Activated B cell treated with CpG ODN at 0.5 μM for 24 hours (primary cell): Measurements from ENCODE around the gene MYLIP. TPM values are rescaled to one million over a fixed set of nuclear protein-coding genes. Genes with fewer than 3 reads are reported as not detected.

ENCODE experiments used
- ATAC-seq: fragments of 200-7000 bp; cut with Tn5 transposase; one replicate; pipeline ENCODE4 v1.10.0; 2021; ENCODE audit warnings: low read depth, mild to moderate bottlenecking, moderate library complexity
- CTCF ChIA-PET: fragments of 350-600 bp; sonication (Branson Sonifier 250); formaldehyde crosslinking; loops from one replicate; lab custom pipeline; 2021; ENCODE audit warnings: antibody characterized with exemption; lab: Charles Lee
- POLR2A ChIA-PET: fragments of 350-600 bp; sonication (Branson Sonifier 250); formaldehyde crosslinking; loops from one replicate; lab custom pipeline; 2021; ENCODE audit warnings: antibody characterized with exemption; lab: Charles Lee
- DNase-seq: peaks from one replicate; pipeline ENCODE4 v3.0.0; 2022
- H3K27ac Mint-ChIP-seq: one replicate; pipeline ENCODE4 v1.8.0; 2020; ENCODE audit warnings: mixed read lengths
- H3K27me3 Mint-ChIP-seq: one replicate; pipeline ENCODE4 v1.8.0; 2021; ENCODE audit warnings: mixed read lengths
- H3K36me3 Mint-ChIP-seq: one replicate; pipeline ENCODE4 v1.8.0; 2021; ENCODE audit warnings: low read depth, mixed read lengths
- H3K4me1 Mint-ChIP-seq: one replicate; pipeline ENCODE4 v1.8.0; 2021; ENCODE audit warnings: mixed read lengths
- H3K4me3 Mint-ChIP-seq: one replicate; pipeline ENCODE4 v1.8.0; 2020; ENCODE audit warnings: mild to moderate bottlenecking, mixed read lengths
- H3K9me3 Mint-ChIP-seq: one replicate; pipeline ENCODE4 v1.8.0; 2020; ENCODE audit warnings: mixed read lengths
- intact Hi-C: fragments of 100-400 bp; cut with micrococcal nuclease; formaldehyde crosslinking; loops from one replicate; pipeline ENCODE4 v1.15.1; 2024
- total RNA-seq: library from RNA; stranded (reverse); gene quantifications from 2 replicates; pipeline ENCODE4 v1.2.3, GENCODE V29; 2022
- TF ChIP-seq, protein P1 (sequence below): fragments of 200-600 bp; IDR thresholded peaks from one replicate; pipeline ENCODE4 v1.8.0; 2022; ENCODE audit warnings: antibody characterized with exemption, mild to moderate bottlenecking

MYLIP gene
- total RNA-seq, 1 donor from 2014 or later: 10.3 TPM

GRCh38 chr6:16196260-16196983 is 67.5 kb downstream of the MYLIP start:
- TF ChIP-seq, protein P1, sequence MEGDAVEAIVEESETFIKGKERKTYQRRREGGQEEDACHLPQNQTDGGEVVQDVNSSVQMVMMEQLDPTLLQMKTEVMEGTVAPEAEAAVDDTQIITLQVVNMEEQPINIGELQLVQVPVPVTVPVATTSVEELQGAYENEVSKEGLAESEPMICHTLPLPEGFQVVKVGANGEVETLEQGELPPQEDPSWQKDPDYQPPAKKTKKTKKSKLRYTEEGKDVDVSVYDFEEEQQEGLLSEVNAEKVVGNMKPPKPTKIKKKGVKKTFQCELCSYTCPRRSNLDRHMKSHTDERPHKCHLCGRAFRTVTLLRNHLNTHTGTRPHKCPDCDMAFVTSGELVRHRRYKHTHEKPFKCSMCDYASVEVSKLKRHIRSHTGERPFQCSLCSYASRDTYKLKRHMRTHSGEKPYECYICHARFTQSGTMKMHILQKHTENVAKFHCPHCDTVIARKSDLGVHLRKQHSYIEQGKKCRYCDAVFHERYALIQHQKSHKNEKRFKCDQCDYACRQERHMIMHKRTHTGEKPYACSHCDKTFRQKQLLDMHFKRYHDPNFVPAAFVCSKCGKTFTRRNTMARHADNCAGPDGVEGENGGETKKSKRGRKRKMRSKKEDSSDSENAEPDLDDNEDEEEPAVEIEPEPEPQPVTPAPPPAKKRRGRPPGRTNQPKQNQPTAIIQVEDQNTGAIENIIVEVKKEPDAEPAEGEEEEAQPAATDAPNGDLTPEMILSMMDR: no peak
- peaks cover 19% of the 10 kb centered on the region for H3K27me3 Mint-ChIP-seq
- POLR2A ChIA-PET: no interaction called here
- H3K4me3 Mint-ChIP-seq: no peak overlapping the region
- peaks cover 3% of the 10 kb centered on the region for H3K4me1 Mint-ChIP-seq
- no peaks in the 10 kb centered on the region for H3K9me3 Mint-ChIP-seq
- DNase-seq (no peak), ATAC-seq (no peak)
- H3K27ac Mint-ChIP-seq: no peak overlapping the region
- intact Hi-C loops: no loop called here
- CTCF ChIA-PET: interaction anchor here (1.4 kb wide), 1 partner anchor 13 kb away, joined by 5 read pairs; no protein-coding TSS in a partner anchor
- H3K36me3 Mint-ChIP-seq: no peaks in the 10 kb centered on the region

- ChIA-PET CTCF (interaction anchor here (1.4 kb wide), 1 partner anchor 14 kb away, joined by 5 read pairs; no protein-coding TSS in a partner anchor), POLR2A (no interaction called here)
- Mint-ChIP-seq H3K4me3 (no peak overlapping the region), H3K27me3 (peaks cover 19% of the 10 kb centered on the region), H3K36me3 (no peaks in the 10 kb centered on the region), H3K27ac (no peak overlapping the region), H3K4me1 (peaks cover 3% of the 10 kb centered on the region), H3K9me3 (no peaks in the 10 kb centered on the region)
- ATAC-seq: no peak
- TF ChIP-seq, protein P1: no peak
- DNase-seq: no peak
- intact Hi-C loops: no loop called here
Observed at GRCh38 chr6:16196984-16197546, 68.2 kb downstream of the MYLIP start.

Other genes with a start within 250 kb of the MYLIP start
- 0.47 and 0.98 TPM in 2 replicates for gene GMPR, start 109.5 kb downstream of the MYLIP start, total RNA-seq